Gastrocnemius medialis (tissue), 4 donors: Measurements from ENCODE around the gene CRHR1.

Experiments
- POLR2A ChIP-seq, 2 donors: fragments of 450-650 bp; IDR thresholded peaks; one replicate each; pipeline ENCODE4 v1.6.1; 2017; ENCODE audit warnings: antibody characterized with exemption in 2 of 2, mild to moderate bottlenecking in 2 of 2, moderate library complexity in 2 of 2
- TF ChIP-seq, protein P1 (sequence below), 5 experiments: fragments of 450-650 bp in 3 of 5; fragments of 200-600 bp in 2 of 5; sonication (generic) in 2 of 5; IDR thresholded peaks in 4 of 5; conservative IDR thresholded peaks in 1 of 5; 1 replicate in 4 of 5; 2 replicates in 1 of 5; pipeline ENCODE4 v1.5.1; 2016 to 2019; ENCODE audit warnings: antibody characterized with exemption in 5 of 5, mild to moderate bottlenecking in 3 of 5, moderate library complexity in 3 of 5

DNA sequence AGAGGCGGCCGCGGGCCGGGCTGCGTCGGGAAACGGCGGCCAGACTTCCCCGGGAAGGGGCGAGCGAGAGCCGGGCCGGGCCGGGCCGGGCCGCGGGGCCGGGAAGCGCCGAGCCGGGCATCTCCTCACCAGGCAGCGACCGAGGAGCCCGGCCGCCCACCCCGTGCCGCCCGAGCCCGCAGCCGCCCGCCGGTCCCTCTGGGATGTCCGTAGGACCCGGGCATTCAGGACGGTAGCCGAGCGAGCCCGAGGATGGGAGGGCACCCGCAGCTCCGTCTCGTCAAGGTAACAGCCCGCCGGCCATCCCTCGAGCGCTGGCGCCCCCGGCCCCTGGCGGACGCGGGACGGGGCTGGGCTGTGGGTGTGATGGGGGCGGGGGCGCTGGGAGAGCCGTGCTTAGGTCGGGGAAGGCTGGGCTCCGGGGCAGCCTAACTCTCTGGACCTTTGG lies at the start of gene CRHR1:
- TF ChIP-seq POLR2A (IDR thresholded peaks at IDR 0.05), result no peak
- TF ChIP-seq, protein P1, sequence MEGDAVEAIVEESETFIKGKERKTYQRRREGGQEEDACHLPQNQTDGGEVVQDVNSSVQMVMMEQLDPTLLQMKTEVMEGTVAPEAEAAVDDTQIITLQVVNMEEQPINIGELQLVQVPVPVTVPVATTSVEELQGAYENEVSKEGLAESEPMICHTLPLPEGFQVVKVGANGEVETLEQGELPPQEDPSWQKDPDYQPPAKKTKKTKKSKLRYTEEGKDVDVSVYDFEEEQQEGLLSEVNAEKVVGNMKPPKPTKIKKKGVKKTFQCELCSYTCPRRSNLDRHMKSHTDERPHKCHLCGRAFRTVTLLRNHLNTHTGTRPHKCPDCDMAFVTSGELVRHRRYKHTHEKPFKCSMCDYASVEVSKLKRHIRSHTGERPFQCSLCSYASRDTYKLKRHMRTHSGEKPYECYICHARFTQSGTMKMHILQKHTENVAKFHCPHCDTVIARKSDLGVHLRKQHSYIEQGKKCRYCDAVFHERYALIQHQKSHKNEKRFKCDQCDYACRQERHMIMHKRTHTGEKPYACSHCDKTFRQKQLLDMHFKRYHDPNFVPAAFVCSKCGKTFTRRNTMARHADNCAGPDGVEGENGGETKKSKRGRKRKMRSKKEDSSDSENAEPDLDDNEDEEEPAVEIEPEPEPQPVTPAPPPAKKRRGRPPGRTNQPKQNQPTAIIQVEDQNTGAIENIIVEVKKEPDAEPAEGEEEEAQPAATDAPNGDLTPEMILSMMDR (IDR thresholded peaks at IDR 0.05 in 4 of 5, conservative IDR thresholded peaks at IDR 0.05 in 1 of 5), result no peak
